CD14-positive monocyte (primary cell): ENCODE results near the gene ANO9. TPM values are rescaled to one million over a fixed set of nuclear protein-coding genes. Genes with fewer than 3 reads are reported as not detected.

Source experiments
- DNase-seq, 3 donors: peaks; one replicate each; pipeline ENCODE4 v3.0.0-alpha.2; 2011 to 2022
- H2AFZ ChIP-seq: 2 replicates; pipeline ENCODE4 v1.6.0; 2012; ENCODE audit warnings: mild to moderate bottlenecking, low read depth, low read length, inconsistent platforms; ENCODE audit not compliant: insufficient read depth, poor library complexity, severe bottlenecking
- H3K27ac ChIP-seq, 2 donors: 1 replicate in 1 of 2; 2 replicates in 1 of 2; pipeline ENCODE4 v1.5.1; 2012 to 2013; ENCODE audit warnings: low read length in 2 of 2, control low read depth in 1 of 2, inconsistent platforms in 1 of 2, low read depth in 1 of 2, mild to moderate bottlenecking in 1 of 2
- H3K27me3 ChIP-seq, 2 donors: one replicate each; pipeline versions ENCODE4 v1.6.0 to v1.6.1; 2011 to 2013; ENCODE audit warnings: low read length in 2 of 2; ENCODE audit not compliant: control insufficient read depth in 2 of 2, insufficient read depth in 2 of 2
- H3K36me3 ChIP-seq, 2 donors: replicated peaks in 1 of 2; 1 replicate in 1 of 2; 2 replicates in 1 of 2; pipeline versions ENCODE4 v1.5.1 to v1.6.1; 2012 to 2013; ENCODE audit warnings: low read length in 2 of 2, control low read depth in 1 of 2, inconsistent platforms in 1 of 2, mild to moderate bottlenecking in 1 of 2; ENCODE audit not compliant: insufficient read depth in 2 of 2, control insufficient read depth in 1 of 2
- H3K4me1 ChIP-seq, 2 donors: 1 replicate in 1 of 2; 2 replicates in 1 of 2; pipeline versions ENCODE4 v1.5.1 to v1.6.1; 2012 to 2013; ENCODE audit warnings: low read length in 2 of 2, control low read depth in 1 of 2, inconsistent platforms in 1 of 2, mild to moderate bottlenecking in 1 of 2, moderate library complexity in 1 of 2; ENCODE audit not compliant: insufficient read depth in 2 of 2, control insufficient read depth in 1 of 2
- H3K4me2 ChIP-seq: replicated peaks from 2 replicates; pipeline ENCODE3; 2012; ENCODE audit warnings: low read length, moderate library complexity, mild to moderate bottlenecking; ENCODE audit not compliant: poor library complexity, severe bottlenecking; ENCODE audit errors: extremely low read depth
- H3K4me3 ChIP-seq, 3 experiments: fragments of 200-600 bp in 1 of 3; sonication (generic) in 1 of 3; replicated peaks in 1 of 3; 1 replicate in 2 of 3; 2 replicates in 1 of 3; pipeline ENCODE4 v1.5.1; 2011 to 2013; ENCODE audit warnings: low read length in 3 of 3, mild to moderate bottlenecking in 3 of 3, control low read depth in 2 of 3, low read depth in 2 of 3, inconsistent platforms in 1 of 3, moderate library complexity in 1 of 3
- H3K79me2 ChIP-seq: 2 replicates; pipeline ENCODE4 v1.6.0; 2012; ENCODE audit warnings: mild to moderate bottlenecking, control low read depth, inconsistent platforms, low read length, moderate library complexity; ENCODE audit not compliant: insufficient read depth
- H3K9ac ChIP-seq: 2 replicates; pipeline ENCODE4 v1.6.0; 2017; ENCODE audit warnings: low read length, mild to moderate bottlenecking; ENCODE audit not compliant: insufficient read depth, poor library complexity, severe bottlenecking
- H3K9me3 ChIP-seq, 2 donors: replicated peaks in 1 of 2; 1 replicate in 1 of 2; 2 replicates in 1 of 2; pipeline versions ENCODE4 v1.5.1 to v1.6.1; 2012 to 2013; ENCODE audit warnings: low read length in 2 of 2, control low read depth in 1 of 2; ENCODE audit not compliant: control insufficient read depth in 1 of 2, insufficient read depth in 1 of 2
- H4K20me1 ChIP-seq: 2 replicates; pipeline ENCODE4 v1.6.0; 2012; ENCODE audit warnings: mild to moderate bottlenecking, low read length, control low read depth, moderate library complexity; ENCODE audit not compliant: insufficient read depth
- H3K27ac Mint-ChIP-seq, 7 donors: one replicate each; pipeline ENCODE4 v1.8.0; 2020; ENCODE audit warnings: mild to moderate bottlenecking in 7 of 7, mixed read lengths in 7 of 7, moderate library complexity in 6 of 7, inconsistent platforms in 2 of 7
- H3K27me3 Mint-ChIP-seq, 3 donors: one replicate each; pipeline ENCODE4 v1.8.0; 2021 to 2022; ENCODE audit warnings: low read depth in 3 of 3, mild to moderate bottlenecking in 3 of 3, mixed read lengths in 3 of 3, moderate library complexity in 3 of 3, inconsistent platforms in 1 of 3
- H3K36me3 Mint-ChIP-seq, 2 donors: one replicate each; pipeline ENCODE4 v1.8.0; 2020; ENCODE audit warnings: mixed read lengths in 2 of 2, inconsistent platforms in 1 of 2, mild to moderate bottlenecking in 1 of 2
- H3K4me1 Mint-ChIP-seq: one replicate; pipeline ENCODE4 v1.8.0; 2020; ENCODE audit warnings: mild to moderate bottlenecking, mixed read lengths
- H3K4me3 Mint-ChIP-seq, 2 donors: one replicate each; pipeline ENCODE4 v1.8.0; 2020; ENCODE audit warnings: mild to moderate bottlenecking in 2 of 2, mixed read lengths in 2 of 2, moderate library complexity in 1 of 2
- H3K9me3 Mint-ChIP-seq, 7 donors: one replicate each; pipeline ENCODE4 v1.8.0; 2020 to 2022; ENCODE audit warnings: mixed read lengths in 7 of 7, mild to moderate bottlenecking in 6 of 7, moderate library complexity in 6 of 7, inconsistent platforms in 2 of 7
- CTCF ChIP-seq: fragments of 200-600 bp; IDR thresholded peaks from one replicate; pipeline ENCODE4 v1.8.0; 2022; ENCODE audit warnings: antibody characterized with exemption, mild to moderate bottlenecking
- WGBS: methylation state at CpG from one replicate; pipeline ENCODE4 v1.1.5; 2013; ENCODE audit warnings: missing lambda C conversion rate; ENCODE audit not compliant: insufficient coverage; 5-methylcytosine and 5-hydroxymethylcytosine counted together
- intact Hi-C, 2 donors: fragments of 100-400 bp; cut with micrococcal nuclease; formaldehyde crosslinking; loops; one replicate each; pipeline versions ENCODE4 v1.15.0 to v1.15.1; 2023
- polyA plus RNA-seq, 3 donors: library from polyadenylated mRNA; depleted of rRNA in 1 of 3; unstranded in 2 of 3; stranded (reverse) in 1 of 3; fragments of 300-500 nt in 2 of 3; fragments of >200 nt in 1 of 3; fragmentation: Illumina TruSeq in 2 of 3; gene quantifications; 1 replicate in 2 of 3; 2 replicates in 1 of 3; pipeline ENCODE4 v1.2.3, GENCODE V29; 2012 to 2021

The ANO9 gene
- polyA plus RNA-seq, 3 donors, result 0.18 to 0.24 TPM; not detected in 1

DNA sequence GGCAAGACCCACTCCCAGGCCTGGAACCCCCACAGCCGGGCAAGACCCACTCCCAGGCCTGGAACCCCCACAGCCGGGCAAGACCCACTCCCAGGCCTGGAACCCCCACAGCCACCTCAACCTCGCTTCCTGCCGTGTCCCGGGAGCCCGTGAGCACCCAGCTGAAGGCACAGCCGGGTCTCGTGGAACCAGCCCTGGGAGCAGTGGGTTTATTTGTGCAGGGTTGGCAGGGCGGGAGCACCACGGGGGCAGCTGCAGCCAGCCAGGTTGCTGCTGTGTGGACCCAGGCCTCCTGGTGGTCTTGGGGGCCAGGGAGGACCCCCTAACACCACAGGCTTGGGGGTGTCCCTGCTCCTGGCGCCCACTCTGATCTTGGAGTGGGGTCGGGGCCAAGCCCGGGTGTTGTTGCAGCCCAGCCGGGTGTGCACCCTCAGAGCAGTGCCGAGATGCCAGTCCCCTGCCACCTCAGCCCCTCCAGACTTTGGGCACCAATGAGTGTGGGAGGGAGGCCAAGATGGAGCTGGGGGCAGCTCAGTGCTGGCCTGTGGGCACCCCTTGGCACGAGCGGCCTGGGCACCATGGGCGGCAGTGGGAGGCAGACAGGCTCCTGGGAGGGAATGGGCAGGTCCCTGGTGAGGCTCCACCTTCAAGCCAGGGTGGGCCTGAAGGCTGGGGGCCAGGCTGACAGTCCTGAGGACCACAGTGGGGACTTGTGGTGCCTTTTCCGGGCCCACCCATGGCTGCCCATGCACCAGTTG is 56.0 kb downstream of the ANO9 start:
- peaks cover 12 to 21% (median 17%) of the 10 kb centered on the region in 3 donors for H3K27me3 Mint-ChIP-seq
- H3K4me3 ChIP-seq, result no peak overlapping the region
- no peak overlapping the region for H3K27ac ChIP-seq
- H3K4me1 ChIP-seq, result no peaks in the 10 kb centered on the region
- no peak for TF ChIP-seq CTCF
- WGBS, result 90% methylated on average over 6 of the region's 19 CpGs
- no peak overlapping the region for H3K4me3 Mint-ChIP-seq
- no peaks in the 10 kb centered on the region for H3K79me2 ChIP-seq
- intact Hi-C loops, result no loop called here
- no peaks in the 10 kb centered on the region for H4K20me1 ChIP-seq
- H2AFZ ChIP-seq, result no peak overlapping the region
- H3K36me3 ChIP-seq, result no peaks in the 10 kb centered on the region
- peaks cover 13 to 21% of the 10 kb centered on the region in 2 donors for H3K9me3 ChIP-seq
- peaks cover 16 to 26% (median 20%) of the 10 kb centered on the region in 7 donors for H3K9me3 Mint-ChIP-seq
- H3K9ac ChIP-seq, result no peak overlapping the region
- peaks cover 0 to 9% of the 10 kb centered on the region in 2 donors for H3K27me3 ChIP-seq
- H3K27ac Mint-ChIP-seq, result no peak overlapping the region
- H3K4me1 Mint-ChIP-seq, result no peaks in the 10 kb centered on the region
- peaks cover 0 to 2% of the 10 kb centered on the region in 2 donors for H3K36me3 Mint-ChIP-seq
- H3K4me2 ChIP-seq, result no peak overlapping the region
- DNase-seq, result no peak

DNA sequence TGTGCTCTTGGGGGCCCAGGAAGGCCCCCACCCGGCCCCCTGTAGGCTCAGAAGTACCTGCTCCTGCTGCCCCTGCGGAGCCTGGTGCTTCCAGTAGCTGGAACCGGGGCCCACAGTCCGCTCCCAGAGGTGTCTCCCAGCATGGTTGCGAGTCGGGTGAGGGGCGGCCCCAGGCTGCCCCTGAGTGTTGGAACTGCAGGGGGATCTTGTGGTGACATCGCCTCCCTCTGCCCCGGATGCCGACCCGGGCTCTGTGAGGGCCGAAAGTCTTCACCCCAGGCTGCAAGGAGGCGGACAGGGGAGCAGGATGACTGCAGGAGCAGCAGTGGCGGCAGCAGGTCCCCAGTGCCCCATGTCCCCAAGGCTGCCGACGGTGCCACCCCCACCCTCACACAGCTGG is 57.3 kb downstream of the ANO9 start:
- intact Hi-C loops, result no loop called here
- no peak overlapping the region for H3K27ac ChIP-seq
- WGBS, result 89% methylated on average over 9 of the region's 16 CpGs
- H4K20me1 ChIP-seq, result no peaks in the 10 kb centered on the region
- Mint-ChIP-seq H3K4me1 (no peaks in the 10 kb centered on the region), H3K4me3 (no peak overlapping the region), H3K27ac (no peak overlapping the region), H3K36me3 (peaks cover 0 to 2% of the 10 kb centered on the region in 2 donors), H3K27me3 (peaks cover 12 to 24% (median 14%) of the 10 kb centered on the region in 3 donors), H3K9me3 (peaks cover 19 to 29% (median 24%) of the 10 kb centered on the region in 7 donors)
- H3K36me3 ChIP-seq, result no peaks in the 10 kb centered on the region
- DNase-seq, result no peak
- H3K79me2 ChIP-seq, result no peaks in the 10 kb centered on the region
- no peak overlapping the region for H3K4me3 ChIP-seq
- no peak overlapping the region for H3K9ac ChIP-seq
- no peak overlapping the region for H3K4me2 ChIP-seq
- no peaks in the 10 kb centered on the region for H3K4me1 ChIP-seq
- H3K9me3 ChIP-seq, result peaks cover 13 to 33% of the 10 kb centered on the region in 2 donors
- TF ChIP-seq CTCF, result no peak
- no peak overlapping the region for H2AFZ ChIP-seq
- H3K27me3 ChIP-seq, result peaks cover 0 to 9% of the 10 kb centered on the region in 2 donors
